ENCODE data around the gene GCAT. TPM values are rescaled to one million over a fixed set of nuclear protein-coding genes. Genes with fewer than 3 reads are reported as not detected.

The GCAT gene
- total and polyA plus RNA-seq, 2 of the 13 experiments (the other 11 are each of a cell fraction or from before 2014, with no cell fraction given), result 28.0 to 50.3 TPM

- TF ChIP-seq ATF4 (CRISPR knock-in tag; IDR thresholded peaks at IDR 0.05) (peak in 1 of 2 experiments; percentile 97; a peak in 2 of 4 replicates), ZNF547 (CRISPR knock-in tag; IDR thresholded peaks at IDR 0.05) (no peak), IRX3 (CRISPR knock-in tag; IDR thresholded peaks at IDR 0.05; ENCODE audit: borderline replicate concordance, low read depth) (0 out of 2 replicates have a peak, but pooled peaks have one; percentile 52), TBX3 (IDR thresholded peaks at IDR 0.05; ENCODE audit: borderline replicate concordance) (no peak), CBFB (CRISPR knock-in tag; IDR thresholded peaks at IDR 0.05) (no peak), ATF7-NPFF (CRISPR knock-in tag; IDR thresholded peaks at IDR 0.05; ENCODE audit: low read depth) (no peak), ZNF777 (CRISPR knock-in tag; IDR thresholded peaks at IDR 0.05) (no peak), RARA (CRISPR knock-in tag; IDR thresholded peaks at IDR 0.05) (peak; percentile 88), FOXC1 (CRISPR knock-in tag; IDR thresholded peaks at IDR 0.05; ENCODE audit: borderline replicate concordance) (no peak), ZNF383 (CRISPR knock-in tag; IDR thresholded peaks at IDR 0.05; ENCODE audit: borderline replicate concordance) (no peak), ZNF557 (CRISPR knock-in tag; IDR thresholded peaks at IDR 0.05) (no peak), NFATC3 (CRISPR knock-in tag; IDR thresholded peaks at IDR 0.05) (no peak), STAT6 (CRISPR knock-in tag; IDR thresholded peaks at IDR 0.05; ENCODE audit: borderline replicate concordance) (no peak), SRSF4 (IDR thresholded peaks at IDR 0.05; ENCODE audit: low read depth, low read length, poor library complexity, severe bottlenecking) (no peak), ZNF558 (CRISPR knock-in tag; IDR thresholded peaks at IDR 0.05; ENCODE audit: borderline replicate concordance) (peak; percentile 58; the same call in 1 of the 2 replicates), ZNF780A (CRISPR knock-in tag; IDR thresholded peaks at IDR 0.05) (no peak), SKIL (CRISPR knock-in tag; IDR thresholded peaks at IDR 0.05; ENCODE audit: borderline replicate concordance) (peak; percentile 43; the same call in 1 of the 2 replicates), ZBTB44 (CRISPR knock-in tag; IDR thresholded peaks at IDR 0.05) (no peak), CHD2 (IDR thresholded peaks at IDR 0.05; ENCODE audit: low read depth, low read length) (peak; percentile 7; the same call in 1 of the 2 replicates), E2F5 (CRISPR knock-in tag; conservative IDR thresholded peaks at IDR 0.05) (no peak)
Observed at GRCh38 chr22:37803195-37803638, 4.5 kb upstream of the GCAT start (continued).
